Sigmoid colon (tissue), 4 donors: Measurements from ENCODE around the gene GOLGA8B.
"Not testable (repeated sequence)": the region's sequence is repeated elsewhere in the genome, so short reads cannot be mapped to it uniquely, and the experiment has no call there.

Experiments used
- EP300 ChIP-seq, 4 donors: sonication (generic); formaldehyde crosslinking; IDR thresholded peaks; one replicate each; pipeline ENCODE4 v1.6.1; 2017; ENCODE audit warnings: antibody characterized with exemption in 4 of 4
- POLR2A ChIP-seq, 2 donors: fragments of 450-650 bp; IDR thresholded peaks; one replicate each; pipeline ENCODE4 v1.6.1; 2016; ENCODE audit warnings: antibody characterized with exemption in 2 of 2, mild to moderate bottlenecking in 2 of 2, moderate library complexity in 2 of 2
- POLR2AphosphoS5 ChIP-seq, 4 donors: sonication (generic); formaldehyde crosslinking; IDR thresholded peaks; one replicate each; pipeline ENCODE4 v1.6.1; 2017; ENCODE audit warnings: antibody characterized with exemption in 4 of 4
- TF ChIP-seq, protein P1 (sequence below), 4 experiments: fragments of 450-650 bp in 3 of 4; fragments of 200-600 bp in 1 of 4; IDR thresholded peaks; one replicate each; pipeline ENCODE4 v1.5.1; 2016 to 2019; ENCODE audit warnings: antibody characterized with exemption in 4 of 4, mild to moderate bottlenecking in 3 of 4, moderate library complexity in 2 of 4

DNA sequence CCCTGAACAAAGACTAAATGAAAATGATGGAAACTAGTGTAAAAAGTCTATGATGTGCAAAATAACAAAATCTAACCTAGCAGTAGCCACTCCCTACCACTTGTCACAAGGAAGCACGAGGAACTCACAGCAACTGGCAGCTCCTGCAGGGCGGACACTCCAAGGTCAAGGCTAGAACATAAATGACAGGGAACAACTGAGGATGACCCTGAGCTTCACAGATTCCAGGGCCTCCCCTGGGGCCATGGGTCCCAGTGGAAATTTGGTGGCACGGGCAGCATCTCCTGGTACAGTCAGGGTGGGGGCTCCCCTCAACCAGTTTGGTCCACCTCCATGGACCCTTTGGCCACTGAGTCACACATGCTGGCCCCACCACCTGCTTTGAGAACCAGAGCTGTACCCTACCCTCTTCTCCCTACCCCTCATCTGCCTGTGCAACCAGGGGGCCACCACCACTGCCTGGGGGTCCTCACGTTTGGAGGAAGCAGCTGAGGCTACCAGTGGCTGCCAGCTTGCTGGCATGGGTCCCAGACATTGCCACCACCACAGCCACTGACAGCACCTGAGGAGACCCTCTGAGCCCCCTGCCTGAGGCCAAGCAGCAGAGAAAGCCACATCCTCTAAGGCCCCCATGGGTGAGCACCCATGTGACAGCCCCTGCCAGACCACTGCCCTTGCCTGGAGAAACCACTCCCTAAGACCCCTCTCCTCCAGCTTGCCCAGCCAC, 13.6 kb downstream of the GOLGA8B start:
- TF ChIP-seq, protein P1, sequence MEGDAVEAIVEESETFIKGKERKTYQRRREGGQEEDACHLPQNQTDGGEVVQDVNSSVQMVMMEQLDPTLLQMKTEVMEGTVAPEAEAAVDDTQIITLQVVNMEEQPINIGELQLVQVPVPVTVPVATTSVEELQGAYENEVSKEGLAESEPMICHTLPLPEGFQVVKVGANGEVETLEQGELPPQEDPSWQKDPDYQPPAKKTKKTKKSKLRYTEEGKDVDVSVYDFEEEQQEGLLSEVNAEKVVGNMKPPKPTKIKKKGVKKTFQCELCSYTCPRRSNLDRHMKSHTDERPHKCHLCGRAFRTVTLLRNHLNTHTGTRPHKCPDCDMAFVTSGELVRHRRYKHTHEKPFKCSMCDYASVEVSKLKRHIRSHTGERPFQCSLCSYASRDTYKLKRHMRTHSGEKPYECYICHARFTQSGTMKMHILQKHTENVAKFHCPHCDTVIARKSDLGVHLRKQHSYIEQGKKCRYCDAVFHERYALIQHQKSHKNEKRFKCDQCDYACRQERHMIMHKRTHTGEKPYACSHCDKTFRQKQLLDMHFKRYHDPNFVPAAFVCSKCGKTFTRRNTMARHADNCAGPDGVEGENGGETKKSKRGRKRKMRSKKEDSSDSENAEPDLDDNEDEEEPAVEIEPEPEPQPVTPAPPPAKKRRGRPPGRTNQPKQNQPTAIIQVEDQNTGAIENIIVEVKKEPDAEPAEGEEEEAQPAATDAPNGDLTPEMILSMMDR (IDR thresholded peaks at IDR 0.05) = not testable (repeated sequence)
- TF ChIP-seq POLR2A, POLR2AphosphoS5, EP300 (IDR thresholded peaks at IDR 0.05): not testable (repeated sequence)
